ENCODE results near the gene PKMYT1.

The PKMYT1 gene

DNA sequence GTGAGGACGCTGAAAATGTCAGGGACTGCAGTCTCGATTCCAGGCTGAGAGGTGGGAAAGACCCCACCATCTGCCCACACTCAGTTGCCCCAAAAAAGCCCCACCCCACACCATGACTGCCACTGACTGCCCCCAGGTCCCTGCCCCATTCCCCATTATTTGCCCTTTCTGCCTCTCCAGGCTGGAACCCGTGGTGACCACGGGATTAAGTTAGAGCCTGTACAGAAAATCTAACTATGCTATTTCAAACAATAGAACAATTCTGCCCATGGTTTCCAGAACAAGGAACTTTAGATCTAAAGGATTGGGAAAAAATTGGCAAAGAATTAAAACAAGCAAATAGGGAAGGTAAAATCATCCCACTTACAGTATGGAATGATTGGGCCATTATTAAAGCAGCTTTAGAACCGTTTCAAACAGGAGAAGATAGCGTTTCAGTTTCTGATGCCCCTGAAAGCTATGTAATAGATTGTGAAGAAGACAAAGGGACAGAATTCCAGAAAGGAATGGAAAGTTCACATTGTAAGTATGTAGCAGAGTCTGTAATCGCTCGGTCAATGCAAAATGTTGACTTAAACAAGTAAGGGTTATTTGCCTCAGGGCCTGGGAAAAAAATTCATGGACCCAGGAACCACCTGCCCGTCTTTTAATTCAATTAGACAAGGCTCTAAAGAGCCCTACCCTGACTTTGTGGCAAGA, 54.1 kb downstream of the PKMYT1 start:
- H3K4me1 Mint-ChIP-seq, result peaks cover 11% of the 10 kb centered on the region
- no peaks in the 10 kb centered on the region for H3K9me3 Mint-ChIP-seq
- H3K27me3 Mint-ChIP-seq, result no peaks in the 10 kb centered on the region
- H3K36me3 Mint-ChIP-seq, result peaks cover 4% of the 10 kb centered on the region
- DNase-seq (ENCODE audit: low spot score in 2 of 2), result no peak
- H3K4me3 Mint-ChIP-seq, result no peak overlapping the region
- no peak overlapping the region for H3K27ac Mint-ChIP-seq
- no peak for ATAC-seq (ENCODE audit: low read depth)

DNA sequence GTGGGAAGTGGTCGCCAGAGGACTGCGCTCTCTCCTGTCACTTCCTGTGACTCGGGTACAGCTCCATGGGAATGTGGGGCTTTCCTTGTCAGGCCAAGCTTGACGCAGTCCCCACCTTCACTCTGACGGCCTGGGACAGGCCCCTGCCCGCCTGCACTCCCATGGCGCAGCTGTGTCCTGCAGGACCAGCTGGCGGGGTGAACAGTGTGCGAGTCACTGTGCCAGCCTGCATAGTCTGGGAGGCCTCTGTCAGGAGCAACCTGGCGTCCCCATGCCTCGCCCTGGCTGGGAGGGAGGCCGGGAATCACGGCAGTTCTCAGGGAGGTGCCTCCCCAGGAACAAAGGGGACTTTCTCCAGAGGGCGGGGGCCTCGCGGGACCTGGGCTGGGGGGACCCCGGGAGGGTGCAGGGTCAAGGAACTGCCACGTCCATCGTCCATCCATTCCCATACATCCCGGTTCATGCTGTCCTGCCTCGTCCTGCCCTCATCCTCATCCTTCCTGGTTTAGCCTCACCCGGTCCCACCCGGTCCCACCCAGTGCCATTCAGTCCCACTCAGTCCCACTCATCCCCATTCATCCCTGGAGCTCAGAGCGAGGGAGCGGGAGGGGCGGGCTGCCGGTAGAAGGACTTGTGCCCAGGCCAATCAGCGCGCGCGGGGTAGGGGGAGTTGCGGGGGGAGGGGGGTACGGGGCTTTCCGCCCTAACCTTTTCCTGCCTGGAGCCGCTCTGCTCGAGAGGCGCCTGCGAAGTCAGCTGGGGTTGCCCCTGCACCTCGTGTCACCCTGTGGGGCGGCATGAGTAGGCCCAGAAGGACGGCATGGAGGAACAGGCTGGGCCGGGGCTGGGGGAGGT, 55.1 kb downstream of the PKMYT1 start:
- H3K27me3 Mint-ChIP-seq, result no peaks in the 10 kb centered on the region
- peaks cover 4% of the 10 kb centered on the region for H3K36me3 Mint-ChIP-seq
- H3K9me3 Mint-ChIP-seq, result no peaks in the 10 kb centered on the region
- peaks cover 11% of the 10 kb centered on the region for H3K4me1 Mint-ChIP-seq
- DNase-seq (ENCODE audit: low spot score in 2 of 2) (no peak), ATAC-seq (ENCODE audit: low read depth) (no peak)
- H3K27ac Mint-ChIP-seq, result no peak overlapping the region
- H3K4me3 Mint-ChIP-seq, result no peak overlapping the region

DNA sequence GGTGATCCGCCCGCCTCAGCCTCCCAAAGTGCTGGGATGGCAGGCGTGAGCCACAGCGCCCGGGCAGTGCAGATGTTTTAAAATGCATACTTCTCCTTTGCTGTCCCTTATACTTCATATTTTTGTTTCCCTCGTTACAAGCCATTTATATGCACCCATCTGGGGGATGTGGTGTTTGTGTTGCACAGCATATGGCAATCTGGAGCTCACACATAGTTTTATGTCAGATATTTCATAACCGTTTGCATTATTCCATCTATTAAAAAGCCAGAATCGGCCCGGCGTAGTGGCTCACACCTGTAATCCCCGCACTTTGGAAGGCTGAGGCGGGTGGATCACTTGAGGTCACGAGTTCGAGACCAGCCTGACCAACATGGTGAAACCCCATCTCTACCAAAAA, 56.8 kb downstream of the PKMYT1 start:
- Mint-ChIP-seq H3K4me3 (no peak overlapping the region), H3K27me3 (no peaks in the 10 kb centered on the region), H3K9me3 (no peaks in the 10 kb centered on the region), H3K36me3 (peaks cover 8% of the 10 kb centered on the region), H3K27ac (no peak overlapping the region), H3K4me1 (peaks cover 15% of the 10 kb centered on the region)
- DNase-seq (ENCODE audit: low spot score in 2 of 2) (no peak), ATAC-seq (ENCODE audit: low read depth) (no peak)
